ENCODE results near the gene RAB36. TPM values are rescaled to one million over a fixed set of nuclear protein-coding genes. Genes with fewer than 3 reads are reported as not detected.

The RAB36 gene
- total RNA-seq, 4 donors from 2014 or later = 1.0 to 2.5 (median 1.7) TPM; not detected in 1

GRCh38 chr22:23180893-23181720 lies 35.8 kb downstream of the RAB36 start:
- Histone ChIP-seq H3K4me1 (peaks cover 6 to 45% (median 23%) of the 10 kb centered on the region in 4 donors), H3K27ac (peak overlapping the region in 2 of 4 donors; percentile 63 to 65), H3K4me3 (peak overlapping the region; percentile 60 to 90 (median 72)), H3K27me3 (no peaks in the 10 kb centered on the region), H3K9me3 (peaks cover 0 to under 1% (median 0%) of the 10 kb centered on the region in 4 donors), H3K36me3 (no peaks in the 10 kb centered on the region)
- DNase-seq = peak in 2 of 3 donors; percentile 30 to 65
- TF ChIP-seq POLR2A (IDR thresholded peaks at IDR 0.05) (no peak), CTCF (IDR thresholded peaks at IDR 0.05) (no peak)

GRCh38 chr22:23181721-23182308 lies 36.5 kb downstream of the RAB36 start:
- no peak for DNase-seq
- no peaks in the 10 kb centered on the region for H3K27me3 ChIP-seq

GRCh38 chr22:23182309-23183060 lies 37.2 kb downstream of the RAB36 start:
- H3K9me3 ChIP-seq = no peaks in the 10 kb centered on the region
- no peaks in the 10 kb centered on the region for H3K36me3 ChIP-seq
- TF ChIP-seq CTCF (IDR thresholded peaks at IDR 0.05) (no peak), POLR2A (IDR thresholded peaks at IDR 0.05) (no peak)
- peaks cover 6 to 45% (median 23%) of the 10 kb centered on the region in 4 donors for H3K4me1 ChIP-seq
- H3K4me3 ChIP-seq = peak overlapping the region; percentile 60 to 90 (median 72)
- H3K27me3 ChIP-seq = no peaks in the 10 kb centered on the region
- DNase-seq = no peak
- H3K27ac ChIP-seq = peak overlapping the region in 1 of 4 donors; percentile 7

More at GRCh38 chr22:23181721-23182308, 36.5 kb downstream of the RAB36 start:
- no peaks in the 10 kb centered on the region for H3K36me3 ChIP-seq
- H3K4me1 ChIP-seq = peaks cover 6 to 45% (median 23%) of the 10 kb centered on the region in 4 donors
- no peaks in the 10 kb centered on the region for H3K9me3 ChIP-seq
- peak overlapping the region; percentile 60 to 90 (median 72) for H3K4me3 ChIP-seq
- H3K27ac ChIP-seq = peak overlapping the region in 2 of 4 donors; percentile 7 to 63
- no peak for TF ChIP-seq CTCF (IDR thresholded peaks at IDR 0.05)
- TF ChIP-seq POLR2A (IDR thresholded peaks at IDR 0.05) = no peak

DNA sequence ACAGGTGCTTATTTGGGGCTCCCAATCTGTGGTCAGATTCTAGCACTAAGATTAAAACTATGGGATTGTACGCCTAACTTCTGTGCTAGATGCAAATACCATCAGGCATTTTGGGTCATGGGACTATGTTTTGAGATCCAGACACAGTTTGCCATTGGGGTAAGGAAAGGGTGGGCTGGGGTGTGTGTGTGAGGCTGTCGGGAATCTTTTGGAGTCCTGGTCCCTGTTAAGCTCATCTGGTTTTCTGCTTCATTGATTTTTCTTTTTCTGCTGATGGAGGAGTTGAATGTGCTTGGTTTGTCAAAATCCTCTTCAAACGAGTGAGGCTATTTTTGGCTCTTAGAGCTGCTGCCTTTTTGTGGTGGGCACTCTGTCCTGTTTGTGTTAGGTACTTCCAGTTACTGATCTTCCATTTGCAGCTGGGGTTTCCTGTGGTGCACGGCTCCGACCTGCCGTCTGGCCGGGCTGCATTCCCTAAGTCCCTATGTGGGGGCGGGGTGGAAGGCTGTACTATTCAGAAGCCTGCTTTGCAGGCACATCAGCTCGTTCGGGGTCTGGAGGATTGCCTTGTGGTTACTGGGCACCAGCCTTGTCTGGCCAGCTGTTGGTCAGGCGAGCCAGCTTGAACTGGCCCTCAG lies 37.9 kb downstream of the RAB36 start:
- H3K4me1 ChIP-seq = peaks cover 6 to 45% (median 23%) of the 10 kb centered on the region in 4 donors
- no peaks in the 10 kb centered on the region for H3K36me3 ChIP-seq
- peak overlapping the region; percentile 1 to 90 (median 72) for H3K4me3 ChIP-seq
- no peaks in the 10 kb centered on the region for H3K9me3 ChIP-seq
- H3K27me3 ChIP-seq = no peaks in the 10 kb centered on the region
- H3K27ac ChIP-seq = peak overlapping the region in 1 of 4 donors; percentile 7
- TF ChIP-seq CTCF (IDR thresholded peaks at IDR 0.05) (no peak), POLR2A (IDR thresholded peaks at IDR 0.05) (no peak)
- peak in 1 of 3 donors; percentile 66 for DNase-seq
